ENCODE data around the gene ZNF326. TPM values are rescaled to one million over a fixed set of nuclear protein-coding genes. Genes with fewer than 3 reads are reported as not detected.

Gene ZNF326
- total RNA-seq, 2 experiments from 2014 or later, result 56.2 to 58.7 TPM

- Histone ChIP-seq H3K4me3 (ENCODE audit: low read length) (no peak overlapping the region), H3K9me3 (ENCODE audit: control insufficient read depth in 1 of 2, insufficient read depth in 1 of 2, low read length in 2 of 2) (peaks cover 0 to 5% of the 10 kb centered on the region in 2 experiments), H3K27me3 (ENCODE audit: control insufficient read depth in 1 of 2, insufficient read depth in 2 of 2, low read length in 2 of 2) (no peaks in the 10 kb centered on the region), H3K36me3 (ENCODE audit: insufficient read depth, low read length) (no peaks in the 10 kb centered on the region), H3K27ac (ENCODE audit: low read depth in 1 of 2, low read length in 2 of 2) (no peak overlapping the region), H3K4me1 (ENCODE audit: insufficient read depth, low read length) (peaks cover 7% of the 10 kb centered on the region)
- POLR2A ChIA-PET, result no interaction called here
- DNase-seq (no peak), ATAC-seq (ENCODE audit: poor library complexity) (no peak)
- H3K4me3 Mint-ChIP-seq, result no peak overlapping the region
- CTCF ChIA-PET, result no interaction called here
- no peaks in the 10 kb centered on the region for H3K36me3 Mint-ChIP-seq (ENCODE audit: low read depth)
- TF ChIP-seq CTCF (IDR thresholded peaks at IDR 0.05), result no peak
- H3K27me3 Mint-ChIP-seq, result no peaks in the 10 kb centered on the region
- no peak overlapping the region for H3K27ac Mint-ChIP-seq
- intact Hi-C loops (cut with DNase I, micrococcal nuclease), result loop anchor here in 1 of 2 experiments (5.0 kb wide), 1 partner anchor 130 kb away; the partner anchor contains the start of gene LRRC8D
- peaks cover 3% of the 10 kb centered on the region for H3K9me3 Mint-ChIP-seq
- peaks cover 11% of the 10 kb centered on the region for H3K4me1 Mint-ChIP-seq (ENCODE audit: low read depth)
Measured at GRCh38 chr1:89951766-89952604, 42.9 kb upstream of the ZNF326 start.

GRCh38 chr1:89952605-89953130 is 42.2 kb upstream of the ZNF326 start:
- H3K27me3 Mint-ChIP-seq, result no peaks in the 10 kb centered on the region
- H3K9me3 ChIP-seq (ENCODE audit: control insufficient read depth in 1 of 2, insufficient read depth in 1 of 2, low read length in 2 of 2), result peaks cover 0 to 3% of the 10 kb centered on the region in 2 experiments
- intact Hi-C loops (cut with DNase I, micrococcal nuclease), result loop anchor here in 1 of 2 experiments (5.0 kb wide), 1 partner anchor 130 kb away; the partner anchor contains the start of gene LRRC8D
- POLR2A ChIA-PET, result no interaction called here
- H3K27me3 ChIP-seq (ENCODE audit: control insufficient read depth in 1 of 2, insufficient read depth in 2 of 2, low read length in 2 of 2), result no peaks in the 10 kb centered on the region
- peaks cover 11% of the 10 kb centered on the region for H3K4me1 ChIP-seq (ENCODE audit: insufficient read depth, low read length)
- H3K9me3 Mint-ChIP-seq, result peaks cover 3% of the 10 kb centered on the region
- no peaks in the 10 kb centered on the region for H3K36me3 ChIP-seq (ENCODE audit: insufficient read depth, low read length)
- peaks cover 18% of the 10 kb centered on the region for H3K4me1 Mint-ChIP-seq (ENCODE audit: low read depth)
- DNase-seq, result no peak
- H3K27ac ChIP-seq (ENCODE audit: low read depth in 1 of 2, low read length in 2 of 2), result no peak overlapping the region
- H3K36me3 Mint-ChIP-seq (ENCODE audit: low read depth), result no peaks in the 10 kb centered on the region
- no peak for ATAC-seq (ENCODE audit: poor library complexity)
- H3K4me3 ChIP-seq (ENCODE audit: low read length), result no peak overlapping the region
- CTCF ChIA-PET, result no interaction called here
- no peak for TF ChIP-seq CTCF (IDR thresholded peaks at IDR 0.05)
- no peak overlapping the region for H3K4me3 Mint-ChIP-seq
- H3K27ac Mint-ChIP-seq, result no peak overlapping the region

GRCh38 chr1:89953131-89953626 is 41.7 kb upstream of the ZNF326 start:
- peaks cover 23% of the 10 kb centered on the region for H3K4me1 Mint-ChIP-seq (ENCODE audit: low read depth)
- ChIA-PET CTCF (no interaction called here), POLR2A (no interaction called here)
- no peaks in the 10 kb centered on the region for H3K36me3 Mint-ChIP-seq (ENCODE audit: low read depth)
- H3K36me3 ChIP-seq (ENCODE audit: insufficient read depth, low read length), result no peaks in the 10 kb centered on the region
- no peak overlapping the region for H3K4me3 Mint-ChIP-seq
- H3K27me3 ChIP-seq (ENCODE audit: control insufficient read depth in 1 of 2, insufficient read depth in 2 of 2, low read length in 2 of 2), result no peaks in the 10 kb centered on the region
- H3K27ac ChIP-seq (ENCODE audit: low read depth in 1 of 2, low read length in 2 of 2), result no peak overlapping the region
- peak; percentile 41 for TF ChIP-seq CTCF (IDR thresholded peaks at IDR 0.05)
- no peaks in the 10 kb centered on the region for H3K9me3 ChIP-seq (ENCODE audit: control insufficient read depth in 1 of 2, insufficient read depth in 1 of 2, low read length in 2 of 2)
- H3K4me1 ChIP-seq (ENCODE audit: insufficient read depth, low read length), result peaks cover 11% of the 10 kb centered on the region
- H3K27ac Mint-ChIP-seq, result no peak overlapping the region
- DNase-seq (peak in 13 of 14 experiments; percentile 3 to 59 (median 20)), ATAC-seq (ENCODE audit: poor library complexity) (peak; percentile 38)
- H3K4me3 ChIP-seq (ENCODE audit: low read length), result no peak overlapping the region
- H3K9me3 Mint-ChIP-seq, result no peaks in the 10 kb centered on the region
- H3K27me3 Mint-ChIP-seq, result no peaks in the 10 kb centered on the region
- intact Hi-C loops (cut with DNase I, micrococcal nuclease), result loop anchor here in 1 of 2 experiments (5.0 kb wide), 1 partner anchor 131 kb away; the partner anchor contains the start of gene LRRC8D
